Bronchial epithelial cell (primary cell): ENCODE results near the gene INSR. TPM values are rescaled to one million over a fixed set of nuclear protein-coding genes. Genes with fewer than 3 reads are reported as not detected.

ENCODE experiments used
- DNase-seq: peaks from one replicate; pipeline ENCODE4 v3.0.0-alpha.2; 2010; ENCODE audit warnings: low read depth
- FAIRE-seq: peaks from 2 replicates; lab custom pipeline; 2011; peaks lifted over from hg19 to GRCh38; lab: Jason Lieb, UNC
- H3K27me3 ChIP-seq: 2 replicates; pipeline ENCODE4 v1.5.1; 2011; ENCODE audit warnings: low read length; ENCODE audit not compliant: control insufficient read depth, insufficient read depth
- H3K36me3 ChIP-seq: 2 replicates; pipeline ENCODE4 v1.5.1; 2011; ENCODE audit warnings: low read length; ENCODE audit not compliant: control insufficient read depth, insufficient read depth
- H3K4me3 ChIP-seq: 2 replicates; pipeline ENCODE4 v1.5.1; 2011; ENCODE audit warnings: mild to moderate bottlenecking, low read depth, low read length, control low read depth
- total RNA-seq: library from RNA; depleted of rRNA; stranded (reverse); fragments of >200 nt; gene quantifications from 2 replicates; pipeline ENCODE4 v1.2.1, GENCODE V29; 2014
- TF ChIP-seq, protein P1 (sequence below): IDR thresholded peaks from 2 replicates; pipeline ENCODE4 v1.5.1; 2011; ENCODE audit warnings: mild to moderate bottlenecking, moderate library complexity, low read length, control low read depth, inconsistent platforms; ENCODE audit not compliant: insufficient read depth, severe bottlenecking

The INSR gene
- total RNA-seq, 1 donor from 2014 or later, result 6.1 TPM

DNA sequence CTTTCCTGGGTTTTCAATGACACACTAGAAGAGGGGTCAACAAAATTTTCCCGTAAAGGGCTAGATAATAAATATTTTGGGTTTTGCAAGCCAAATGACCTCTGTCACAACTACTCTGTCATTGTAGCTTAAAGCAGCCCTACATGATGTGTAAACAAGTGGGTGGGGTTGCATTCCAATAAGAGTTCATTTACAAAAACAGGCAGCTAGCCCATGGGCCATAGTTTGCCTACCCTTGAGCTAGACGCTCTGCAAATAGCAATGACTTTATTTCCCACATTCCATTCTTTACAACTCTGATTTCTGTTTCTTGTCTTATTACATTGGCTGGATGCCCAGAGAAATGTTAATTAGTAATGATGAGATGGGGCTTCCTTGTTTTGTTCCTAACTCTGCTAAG lies 148.7 kb downstream of the INSR start:
- TF ChIP-seq, protein P1, sequence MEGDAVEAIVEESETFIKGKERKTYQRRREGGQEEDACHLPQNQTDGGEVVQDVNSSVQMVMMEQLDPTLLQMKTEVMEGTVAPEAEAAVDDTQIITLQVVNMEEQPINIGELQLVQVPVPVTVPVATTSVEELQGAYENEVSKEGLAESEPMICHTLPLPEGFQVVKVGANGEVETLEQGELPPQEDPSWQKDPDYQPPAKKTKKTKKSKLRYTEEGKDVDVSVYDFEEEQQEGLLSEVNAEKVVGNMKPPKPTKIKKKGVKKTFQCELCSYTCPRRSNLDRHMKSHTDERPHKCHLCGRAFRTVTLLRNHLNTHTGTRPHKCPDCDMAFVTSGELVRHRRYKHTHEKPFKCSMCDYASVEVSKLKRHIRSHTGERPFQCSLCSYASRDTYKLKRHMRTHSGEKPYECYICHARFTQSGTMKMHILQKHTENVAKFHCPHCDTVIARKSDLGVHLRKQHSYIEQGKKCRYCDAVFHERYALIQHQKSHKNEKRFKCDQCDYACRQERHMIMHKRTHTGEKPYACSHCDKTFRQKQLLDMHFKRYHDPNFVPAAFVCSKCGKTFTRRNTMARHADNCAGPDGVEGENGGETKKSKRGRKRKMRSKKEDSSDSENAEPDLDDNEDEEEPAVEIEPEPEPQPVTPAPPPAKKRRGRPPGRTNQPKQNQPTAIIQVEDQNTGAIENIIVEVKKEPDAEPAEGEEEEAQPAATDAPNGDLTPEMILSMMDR, result no peak
- Histone ChIP-seq H3K27me3 (no peaks in the 10 kb centered on the region), H3K4me3 (no peak overlapping the region), H3K36me3 (no peaks in the 10 kb centered on the region)
- no peak for FAIRE-seq
- DNase-seq, result no peak

DNA sequence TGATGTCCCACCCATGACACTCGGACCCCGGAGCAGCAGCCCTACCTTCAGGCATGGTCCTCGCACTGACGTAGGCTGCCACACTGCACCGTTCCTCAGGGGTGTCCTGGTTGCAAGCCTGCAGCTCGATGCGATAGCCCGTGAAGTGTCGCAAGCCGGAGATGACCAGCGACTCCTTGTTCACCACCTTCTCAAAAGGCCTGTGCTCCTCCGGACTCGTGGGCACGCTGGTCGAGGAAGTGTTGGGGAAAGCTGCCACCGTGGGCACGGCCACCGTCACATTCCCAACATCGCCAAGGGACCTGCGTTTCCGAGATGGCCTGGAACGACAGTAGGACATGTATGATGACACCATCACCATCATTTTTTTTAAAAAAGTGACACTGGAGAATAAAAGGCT lies 151.4 kb downstream of the INSR start:
- Histone ChIP-seq H3K36me3 (no peaks in the 10 kb centered on the region), H3K27me3 (no peaks in the 10 kb centered on the region), H3K4me3 (no peak overlapping the region)
- DNase-seq (no peak), FAIRE-seq (peak; percentile 64)
- TF ChIP-seq, protein P1, result no peak

DNA sequence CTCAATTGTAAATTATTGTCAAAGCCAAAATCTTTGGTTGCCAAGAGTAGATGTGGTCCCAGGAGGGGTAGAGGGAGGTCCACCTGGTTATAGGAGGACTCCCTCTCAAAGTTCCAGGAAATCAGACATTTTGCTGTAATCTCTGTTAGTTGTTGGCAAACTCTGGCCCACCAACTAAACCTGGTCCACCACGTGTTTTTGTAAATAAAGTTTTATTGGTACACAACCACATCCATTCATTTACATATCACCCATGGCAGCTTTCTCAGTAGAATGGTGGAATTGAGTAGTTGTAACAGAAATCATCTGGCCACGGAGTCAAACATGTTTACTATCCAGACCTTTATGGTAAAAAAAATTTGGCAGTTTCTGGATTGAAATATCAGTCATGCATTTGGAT lies 154.1 kb downstream of the INSR start:
- DNase-seq, result no peak
- TF ChIP-seq, protein P1, result no peak
- no peak overlapping the region for H3K4me3 ChIP-seq
- H3K27me3 ChIP-seq, result no peaks in the 10 kb centered on the region
- FAIRE-seq, result no peak
- H3K36me3 ChIP-seq, result no peaks in the 10 kb centered on the region

DNA sequence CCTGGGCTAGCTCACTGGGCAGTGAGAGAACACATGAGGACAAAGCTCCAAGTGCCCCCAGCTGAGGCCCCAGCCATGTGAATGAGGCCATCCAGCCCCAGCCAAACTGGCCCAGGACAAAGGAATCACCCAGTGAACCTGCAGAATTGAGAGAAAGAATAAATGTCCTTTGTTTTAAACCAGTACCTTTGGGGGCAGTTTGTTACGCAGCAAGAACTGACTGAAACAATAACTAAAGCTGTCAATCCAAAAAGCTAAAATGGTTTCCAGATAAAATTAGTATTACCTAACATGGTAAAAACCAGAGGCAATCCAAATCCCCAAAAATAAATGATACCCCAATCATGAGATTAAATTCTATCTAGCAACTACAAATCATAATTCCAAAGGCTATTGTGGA lies 155.1 kb downstream of the INSR start:
- H3K27me3 ChIP-seq, result no peaks in the 10 kb centered on the region
- FAIRE-seq (no peak), DNase-seq (no peak)
- H3K4me3 ChIP-seq, result no peak overlapping the region
- H3K36me3 ChIP-seq, result no peaks in the 10 kb centered on the region
- TF ChIP-seq, protein P1, result no peak

DNA sequence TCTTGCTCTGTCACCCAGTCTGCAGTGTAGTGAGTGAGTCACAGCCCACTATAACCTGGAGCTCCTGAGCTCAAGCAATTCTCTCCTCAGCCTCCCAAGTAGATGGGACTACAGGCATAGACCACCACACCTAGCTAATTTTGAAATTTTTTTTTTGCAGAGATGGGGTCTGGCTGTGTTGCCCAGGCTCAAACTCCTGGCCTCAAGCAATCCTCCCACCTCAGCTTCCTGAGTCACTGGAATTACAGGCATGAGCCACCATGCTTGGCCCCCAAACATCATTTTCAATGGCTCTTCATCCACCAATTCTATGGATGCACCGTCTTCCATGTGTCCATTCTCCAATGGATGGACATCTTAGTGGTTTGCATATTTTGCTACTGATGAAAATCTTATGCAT lies 155.8 kb downstream of the INSR start:
- TF ChIP-seq, protein P1, result no peak
- FAIRE-seq, result no peak
- Histone ChIP-seq H3K4me3 (no peak overlapping the region), H3K27me3 (no peaks in the 10 kb centered on the region), H3K36me3 (no peaks in the 10 kb centered on the region)
- no peak for DNase-seq

DNA sequence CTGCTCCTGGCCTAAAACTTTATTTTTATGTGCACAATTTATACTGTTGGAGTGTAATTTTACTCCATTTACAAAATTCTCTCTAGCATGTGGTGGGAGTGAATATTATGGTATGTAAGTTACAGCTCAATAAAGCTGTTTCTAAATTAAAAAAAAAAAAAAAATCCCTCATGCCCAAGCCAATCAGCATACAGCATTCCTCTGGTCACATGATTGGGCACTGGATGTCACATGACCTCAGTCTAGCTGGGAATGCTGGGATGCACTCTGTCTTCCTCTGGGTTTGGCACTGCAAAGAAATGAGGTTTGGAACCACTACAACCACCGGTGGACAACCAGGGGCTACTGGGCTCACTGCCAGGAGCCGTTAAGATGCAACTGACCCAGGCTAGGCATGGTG lies 157.1 kb downstream of the INSR start:
- Histone ChIP-seq H3K36me3 (no peaks in the 10 kb centered on the region), H3K27me3 (no peaks in the 10 kb centered on the region), H3K4me3 (no peak overlapping the region)
- TF ChIP-seq, protein P1, result no peak
- DNase-seq (no peak), FAIRE-seq (no peak)
